ENCODE data around the gene ABCB6. TPM values are rescaled to one million over a fixed set of nuclear protein-coding genes. Genes with fewer than 3 reads are reported as not detected.

ABCB6 gene
- total RNA-seq, 1 experiment from 2014 or later: 68.6 TPM

GRCh38 chr2:219221957-219222518 is 3.3 kb upstream of the ABCB6 start:
- H3K4me3 Mint-ChIP-seq (ENCODE audit: unreplicated experiment): no peak overlapping the region
- H3K4me1 Mint-ChIP-seq (ENCODE audit: low read depth, unreplicated experiment): no peaks in the 10 kb centered on the region
- BruUV-seq (replicated peaks): no TSS peak
- Histone ChIP-seq H3K9me3 (no peaks in the 10 kb centered on the region), H3K27me3 (replicated peaks; ENCODE audit: control insufficient read depth, insufficient read depth, low read length) (no peaks in the 10 kb centered on the region), H3K36me3 (ENCODE audit: control insufficient read depth, insufficient read depth, low read length) (peaks cover 3% of the 10 kb centered on the region; the same call in 1 of the 2 replicates), H3K4me1 (peaks cover 10% of the 10 kb centered on the region), H3K4me3 (ENCODE audit: low read depth, low read length) (no peak overlapping the region)
- intact Hi-C loops (cut with micrococcal nuclease; ENCODE audit: unreplicated experiment): no loop called here
- H3K27ac Mint-ChIP-seq (ENCODE audit: unreplicated experiment): no peak overlapping the region
- no peaks in the 10 kb centered on the region for H3K9me3 Mint-ChIP-seq (ENCODE audit: unreplicated experiment)
- no peak for DNase-seq
- peaks cover 43% of the 10 kb centered on the region for H3K36me3 Mint-ChIP-seq (ENCODE audit: insufficient read depth, unreplicated experiment)
- no peaks in the 10 kb centered on the region for H3K27me3 Mint-ChIP-seq (ENCODE audit: insufficient read depth, unreplicated experiment)
- CTCF ChIA-PET: no interaction called here
- no peak for TF ChIP-seq CTCF (IDR thresholded peaks at IDR 0.05; ENCODE audit: insufficient read depth in 1 of 2, low read depth in 1 of 2, low read length in 1 of 2, severe bottlenecking in 1 of 2, unreplicated experiment in 1 of 2)
- POLR2A ChIA-PET: no interaction called here

GRCh38 chr2:219220652-219221402 is 2.1 kb upstream of the ABCB6 start:
- Histone ChIP-seq H3K4me3 (ENCODE audit: low read depth, low read length) (no peak overlapping the region), H3K4me1 (peaks cover 18% of the 10 kb centered on the region), H3K27me3 (replicated peaks; ENCODE audit: control insufficient read depth, insufficient read depth, low read length) (no peaks in the 10 kb centered on the region), H3K36me3 (ENCODE audit: control insufficient read depth, insufficient read depth, low read length) (peaks cover 3% of the 10 kb centered on the region; the same call in 1 of the 2 replicates), H3K9me3 (no peaks in the 10 kb centered on the region)
- H3K9me3 Mint-ChIP-seq (ENCODE audit: unreplicated experiment): no peaks in the 10 kb centered on the region
- DNase-seq: no peak
- CTCF ChIA-PET: no interaction called here
- POLR2A ChIA-PET: no interaction called here
- H3K36me3 Mint-ChIP-seq (ENCODE audit: insufficient read depth, unreplicated experiment): peaks cover 51% of the 10 kb centered on the region
- intact Hi-C loops (cut with micrococcal nuclease; ENCODE audit: unreplicated experiment): no loop called here
- H3K4me1 Mint-ChIP-seq (ENCODE audit: low read depth, unreplicated experiment): no peaks in the 10 kb centered on the region
- H3K4me3 Mint-ChIP-seq (ENCODE audit: unreplicated experiment): no peak overlapping the region
- no TSS peak for BruUV-seq (replicated peaks)
- H3K27me3 Mint-ChIP-seq (ENCODE audit: insufficient read depth, unreplicated experiment): no peaks in the 10 kb centered on the region
- TF ChIP-seq CTCF (IDR thresholded peaks at IDR 0.05; ENCODE audit: insufficient read depth in 1 of 2, low read depth in 1 of 2, low read length in 1 of 2, severe bottlenecking in 1 of 2, unreplicated experiment in 1 of 2): no peak
- no peak overlapping the region for H3K27ac Mint-ChIP-seq (ENCODE audit: unreplicated experiment)

GRCh38 chr2:219219784-219220532 is 1.2 kb upstream of the ABCB6 start:
- H3K27me3 Mint-ChIP-seq (ENCODE audit: insufficient read depth, unreplicated experiment): no peaks in the 10 kb centered on the region
- H3K4me3 ChIP-seq (ENCODE audit: low read depth, low read length): no peak overlapping the region
- peaks cover 46% of the 10 kb centered on the region for H3K36me3 Mint-ChIP-seq (ENCODE audit: insufficient read depth, unreplicated experiment)
- peak overlapping the region; percentile 96 for H3K4me3 Mint-ChIP-seq (ENCODE audit: unreplicated experiment)
- DNase-seq: no peak
- POLR2A ChIA-PET: interaction anchor here (0.9 to 3.0 kb wide), 5 partner anchors 9 to 59 kb away, joined by 3 to 27 read pairs (median 6); partner anchors contain the start of genes ANKZF1, ATG9A, GLB1L and STK16
- peak overlapping the region; percentile 95 for H3K27ac Mint-ChIP-seq (ENCODE audit: unreplicated experiment)
- no peaks in the 10 kb centered on the region for H3K9me3 Mint-ChIP-seq (ENCODE audit: unreplicated experiment)
- TF ChIP-seq CTCF (IDR thresholded peaks at IDR 0.05; ENCODE audit: insufficient read depth in 1 of 2, low read depth in 1 of 2, low read length in 1 of 2, severe bottlenecking in 1 of 2, unreplicated experiment in 1 of 2): no peak
- H3K36me3 ChIP-seq (ENCODE audit: control insufficient read depth, insufficient read depth, low read length): 0 out of 2 replicates have a peak, but pooled peaks cover 1% of the 10 kb centered on the region
- no peaks in the 10 kb centered on the region for H3K27me3 ChIP-seq (replicated peaks; ENCODE audit: control insufficient read depth, insufficient read depth, low read length)
- no TSS peak for BruUV-seq (replicated peaks)
- H3K9me3 ChIP-seq: no peaks in the 10 kb centered on the region
- intact Hi-C loops (cut with micrococcal nuclease; ENCODE audit: unreplicated experiment): loop anchor here (1.0 to 5.0 kb wide), 2 partner anchors 9 to 167 kb away; partner anchors contain the start of genes ANKZF1, ATG9A and DNPEP
- H3K4me1 Mint-ChIP-seq (ENCODE audit: low read depth, unreplicated experiment): no peaks in the 10 kb centered on the region
- H3K4me1 ChIP-seq: peaks cover 18% of the 10 kb centered on the region
- CTCF ChIA-PET: interaction anchor here (1.0 to 1.1 kb wide), 3 partner anchors 42 to 218 kb away, joined by 3 to 4 read pairs (median 3); no protein-coding TSS in a partner anchor

Measured in Caco-2 (cell line).